Stimulated activated CD4-positive, alpha-beta T cell treated with anti-CD3 and anti-CD28 coated beads, Interleukin-12 subunit alpha, Interleukin-12 subunit beta, amount 100 ng/mL, for 24 hours (primary cell): Measurements from ENCODE around the gene RAP1GAP2.

Source experiments
- DNase-seq, 2 experiments: peaks; one replicate each; pipeline ENCODE4 v3.0.0-alpha.2; 2020; ENCODE audit warnings: low read depth in 2 of 2

Gene RAP1GAP2

DNA sequence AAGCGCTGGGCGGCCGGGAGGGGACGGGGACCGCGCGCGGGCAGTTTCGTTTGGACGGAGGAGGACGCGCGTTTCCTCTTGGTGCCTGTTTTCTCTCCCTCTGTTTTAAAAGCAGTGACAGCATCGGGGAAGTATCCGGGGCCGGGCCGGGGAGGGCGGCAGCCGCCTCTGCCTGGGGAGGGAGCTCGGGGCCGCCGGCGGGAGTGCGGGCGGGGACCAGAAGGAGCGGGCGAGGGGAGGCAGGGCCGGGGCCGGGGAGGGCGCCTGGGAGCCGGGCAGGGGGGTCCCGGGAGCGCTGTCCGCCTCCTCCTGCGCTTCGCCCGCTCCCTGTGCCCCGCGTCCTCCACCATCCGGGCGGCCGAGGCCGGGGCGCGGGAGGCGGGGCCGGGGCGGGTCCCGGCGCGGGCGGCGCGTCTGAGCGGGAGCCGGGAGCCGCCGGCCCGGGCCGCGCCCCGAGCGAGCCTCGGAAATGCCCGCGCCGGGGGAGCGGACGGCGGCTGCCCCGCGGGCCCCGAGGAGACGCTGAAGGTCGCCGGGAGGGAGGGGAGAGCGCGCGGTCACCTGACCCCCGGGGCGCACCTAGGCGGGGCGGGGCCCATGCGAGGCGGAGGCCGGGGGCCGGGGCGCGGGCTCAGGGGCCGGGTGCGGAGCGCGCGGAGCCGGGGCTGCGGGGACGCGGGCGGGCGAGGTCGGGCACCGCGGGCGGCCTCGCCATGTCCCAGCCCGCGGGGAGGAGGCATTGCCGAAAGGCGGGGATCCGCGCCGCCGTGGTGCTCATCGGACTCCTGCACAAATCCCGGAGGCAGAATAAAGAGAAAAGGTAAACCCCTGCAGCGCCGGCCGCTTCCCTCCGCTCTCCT lies 57.3 kb downstream of the RAP1GAP2 start:
- DNase-seq: peak in 1 of 2 experiments; percentile 21

GRCh38 chr17:2854143-2855055 lies 58.2 kb downstream of the RAP1GAP2 start:
- DNase-seq: no peak

GRCh38 chr17:2855063-2855600 lies 58.9 kb downstream of the RAP1GAP2 start:
- no peak for DNase-seq

DNA sequence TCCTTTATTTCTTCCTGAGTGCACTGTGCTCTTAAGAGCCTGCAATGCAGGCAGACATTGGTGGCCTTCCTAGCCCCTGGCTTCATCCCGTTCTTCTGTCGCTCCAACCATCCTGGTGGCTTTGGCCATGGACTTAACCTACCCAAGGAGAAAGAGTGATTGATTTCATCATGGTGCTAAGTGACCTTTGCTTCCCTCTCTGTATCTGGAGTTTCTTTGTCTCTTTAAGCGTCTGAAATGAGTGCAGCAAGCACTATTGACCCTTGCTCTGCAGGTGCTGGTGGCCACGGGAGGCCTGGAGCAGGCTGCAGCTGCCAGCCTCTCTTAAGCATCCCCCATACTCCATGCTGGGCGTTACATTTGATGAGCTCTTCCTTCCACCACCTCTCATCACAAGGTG lies 60.5 kb downstream of the RAP1GAP2 start:
- DNase-seq: no peak

- DNase-seq: no peak
Observed at GRCh38 chr17:2860045-2860444, 63.8 kb downstream of the RAP1GAP2 start.

- no peak for DNase-seq
Observed at GRCh38 chr17:2860883-2861282, 64.6 kb downstream of the RAP1GAP2 start.

GRCh38 chr17:2862197-2862596 lies 66.0 kb downstream of the RAP1GAP2 start:
- no peak for DNase-seq

DNA sequence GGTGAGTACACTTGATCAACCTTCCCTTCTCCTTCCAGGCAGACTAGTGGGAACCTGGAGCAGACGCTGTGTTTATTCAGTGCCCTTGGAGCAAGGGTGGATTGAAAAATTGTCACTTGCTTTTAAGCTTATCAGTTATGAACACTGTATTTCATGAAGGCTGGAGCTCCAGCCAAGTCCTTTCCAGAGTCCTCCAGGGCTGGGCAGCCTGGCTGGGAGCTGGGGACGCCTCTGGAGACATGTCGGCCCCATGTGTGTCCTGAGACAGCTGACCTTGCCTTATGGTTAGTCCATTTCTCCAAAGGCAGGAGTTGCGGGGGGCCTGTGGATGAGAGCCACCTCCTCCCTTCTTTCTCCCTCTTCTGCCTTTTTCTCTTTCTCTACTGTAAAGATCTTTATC lies 67.0 kb downstream of the RAP1GAP2 start:
- no peak for DNase-seq

DNA sequence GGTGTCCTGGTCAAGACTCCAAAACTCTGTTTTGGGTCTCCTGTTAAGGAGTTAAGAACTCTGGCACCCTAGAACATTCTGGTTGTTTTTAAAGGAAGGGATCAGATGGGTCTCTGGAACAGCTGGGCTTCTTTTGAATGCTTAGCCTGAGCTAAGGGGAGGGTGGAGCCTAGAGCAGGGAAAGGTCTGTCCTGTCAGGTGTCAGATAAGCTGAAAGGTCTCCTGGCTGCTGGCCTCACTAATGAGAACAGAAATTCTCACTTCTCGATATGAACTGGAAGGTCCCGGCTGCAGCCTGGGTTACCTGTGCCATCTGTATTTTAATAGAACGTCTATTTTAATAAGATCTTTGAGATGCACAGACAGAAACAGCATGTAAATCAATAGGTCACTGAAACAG lies 69.0 kb downstream of the RAP1GAP2 start:
- no peak for DNase-seq

- DNase-seq: no peak
Observed at GRCh38 chr17:2867441-2868424, 71.5 kb downstream of the RAP1GAP2 start.

DNA sequence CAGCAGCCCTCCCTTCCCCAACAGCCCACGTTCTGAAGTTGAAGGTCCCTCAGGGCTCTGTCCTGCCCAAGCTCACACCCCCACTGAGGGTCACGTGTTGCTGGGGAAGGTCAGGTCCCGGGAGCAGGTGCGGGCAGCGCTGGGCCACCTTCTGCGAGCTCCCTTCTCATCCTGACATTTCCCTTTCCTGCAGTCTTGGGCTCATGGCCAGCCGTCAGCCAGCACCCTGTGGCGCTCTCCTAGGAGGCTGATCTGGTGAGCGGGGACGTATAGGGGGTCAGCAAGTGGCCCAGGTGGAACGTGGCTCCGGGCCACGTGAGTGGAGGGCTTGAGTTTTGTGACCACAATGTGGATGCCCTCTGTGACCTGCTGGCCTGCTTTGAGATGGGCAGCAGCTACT lies 73.4 kb downstream of the RAP1GAP2 start:
- DNase-seq: no peak

DNA sequence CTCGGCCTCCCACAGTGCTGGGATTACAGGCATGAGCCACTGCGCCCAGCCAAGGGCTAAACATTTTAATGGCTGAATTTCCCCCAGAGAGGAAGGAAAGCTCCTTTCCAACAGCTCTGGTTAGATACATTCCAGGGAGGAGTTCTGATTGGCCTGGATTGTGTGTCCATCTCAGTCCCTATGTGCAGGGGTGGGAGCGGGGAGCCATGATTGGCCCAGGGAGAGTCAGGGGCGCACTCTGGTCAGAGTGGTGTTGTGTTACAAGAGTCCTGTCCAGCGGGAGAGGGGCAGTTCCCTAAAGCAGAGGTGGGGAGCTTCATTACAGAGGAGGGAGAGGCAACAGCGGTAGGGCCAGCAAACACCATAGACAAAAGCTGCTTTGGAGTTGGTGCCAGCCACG lies 75.0 kb downstream of the RAP1GAP2 start:
- no peak for DNase-seq

DNA sequence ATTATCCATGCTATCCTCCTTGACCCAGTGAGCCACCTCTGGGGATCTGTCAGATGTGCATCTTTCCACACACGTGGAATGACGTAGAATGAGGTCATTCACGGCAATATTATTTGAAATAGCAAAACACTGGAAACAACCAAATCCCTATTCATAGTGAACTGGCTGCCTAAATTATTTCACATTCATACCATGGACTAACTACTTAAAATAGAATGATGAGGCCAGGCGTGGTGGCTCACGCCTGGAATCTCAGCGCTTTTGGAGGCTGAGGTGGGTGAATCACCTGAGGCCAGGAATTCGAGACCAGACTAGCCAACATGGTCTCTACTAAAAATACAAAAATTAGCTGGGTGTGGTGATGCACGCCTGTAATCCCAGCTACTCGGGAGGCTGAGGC lies 75.5 kb downstream of the RAP1GAP2 start:
- no peak for DNase-seq

DNA sequence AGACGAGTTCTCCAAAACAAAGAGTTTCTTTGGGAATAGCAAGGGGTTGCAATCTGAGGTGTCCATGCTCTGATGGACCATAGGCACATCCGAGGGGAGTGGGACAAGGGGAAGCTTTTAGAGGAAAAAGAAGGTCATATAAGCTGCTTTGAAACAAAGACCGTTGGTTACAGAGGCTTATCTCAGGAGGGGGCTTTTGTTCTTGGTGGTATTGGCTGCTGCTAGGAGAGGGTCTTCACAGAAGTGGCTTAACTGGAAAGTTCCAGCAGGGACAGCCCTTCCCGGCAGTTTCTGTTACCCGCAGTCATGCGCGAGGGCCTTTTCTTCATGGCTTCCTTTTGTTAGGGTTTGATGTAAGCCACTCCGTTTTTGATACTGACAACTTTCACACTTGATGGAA lies 76.0 kb downstream of the RAP1GAP2 start:
- DNase-seq: no peak

- DNase-seq: no peak
Observed at GRCh38 chr17:2874189-2874686, 78.0 kb downstream of the RAP1GAP2 start.

DNA sequence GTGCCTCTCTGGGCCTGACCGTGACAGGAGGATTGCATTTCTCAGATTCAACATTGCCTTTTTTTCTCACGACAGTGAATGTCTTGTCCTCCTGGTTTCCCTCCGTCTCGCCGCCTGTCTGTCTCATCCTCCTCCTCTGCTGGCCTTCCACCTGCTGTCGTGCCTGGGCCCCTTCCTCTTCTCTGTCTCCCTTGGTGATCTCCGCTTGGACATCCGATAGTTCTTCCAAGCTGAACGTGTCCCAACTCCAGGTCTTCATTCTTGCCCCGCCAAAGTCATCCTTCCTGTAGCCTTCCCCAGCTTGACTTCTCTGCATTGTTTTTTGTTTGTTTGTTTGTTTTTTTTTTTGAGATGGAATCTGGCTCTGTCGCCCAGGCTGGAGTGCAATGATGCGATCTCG lies 79.4 kb downstream of the RAP1GAP2 start:
- no peak for DNase-seq

DNA sequence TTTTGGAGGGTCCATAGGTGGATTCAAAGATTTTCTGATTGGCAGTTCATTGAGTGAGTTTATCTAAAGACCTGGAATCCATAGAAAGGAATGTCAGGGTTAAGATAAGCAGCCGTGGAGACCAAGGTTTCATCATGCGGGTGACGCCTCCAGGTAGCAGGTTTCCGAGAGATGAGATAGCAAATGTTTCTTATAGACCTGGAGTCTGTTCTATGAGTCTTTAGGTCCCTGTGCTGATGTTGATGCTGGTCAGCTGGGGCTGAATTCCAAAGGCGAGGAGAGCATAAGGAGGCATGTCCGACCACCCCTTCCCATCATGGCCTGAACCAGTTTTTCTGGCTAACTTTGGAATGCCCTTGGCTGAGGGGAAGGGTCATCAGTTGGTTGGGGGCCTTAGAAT lies 80.2 kb downstream of the RAP1GAP2 start:
- DNase-seq: no peak

GRCh38 chr17:2878751-2879254 lies 82.6 kb downstream of the RAP1GAP2 start:
- DNase-seq: no peak

DNA sequence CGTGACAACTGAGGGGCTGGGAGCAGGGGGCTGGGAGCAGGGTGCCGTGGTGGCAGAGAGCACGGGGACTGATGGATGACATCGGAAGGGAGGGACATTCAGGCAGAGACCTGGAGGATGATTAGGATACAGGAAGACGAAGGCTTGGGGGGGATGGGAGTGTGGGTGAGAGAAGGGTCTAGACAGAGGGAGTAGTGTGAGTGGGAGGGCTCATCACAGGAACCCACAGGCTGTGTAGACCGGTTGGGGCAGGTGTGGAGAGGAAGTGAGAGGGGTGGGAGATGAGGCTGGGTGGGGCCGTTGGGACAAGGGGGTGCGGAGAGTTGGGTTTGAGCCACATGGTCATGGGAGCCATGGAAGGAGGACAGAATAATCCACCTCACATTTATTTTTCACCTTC lies 83.8 kb downstream of the RAP1GAP2 start:
- no peak for DNase-seq

- no peak for DNase-seq
Observed at GRCh38 chr17:2881295-2881694, 85.1 kb downstream of the RAP1GAP2 start.
